A549 (cell line): ENCODE measurements around the gene NEK2.

Experiments used
- HMGXB4 ChIP-seq: fragments of 250-450 bp; sonication (Bioruptor Pico); IDR thresholded peaks from 2 replicates; pipeline ENCODE4 v1.5.0; 2021; ENCODE audit warnings: mild to moderate bottlenecking, moderate library complexity, borderline replicate concordance
- REST ChIP-seq: fragments of 200-600 bp; sonication (generic); IDR thresholded peaks from 2 replicates; pipeline ENCODE4 v1.6.1; 2016; ENCODE audit warnings: antibody characterized with exemption, mild to moderate bottlenecking, moderate library complexity

- TF ChIP-seq HMGXB4 (CRISPR knock-in tag), result no peak
- TF ChIP-seq REST, result no peak
Observed at GRCh38 chr1:211684791-211685190, 9.4 kb upstream of the NEK2 start.
